SHP77 treated with DMSO at 0.1 percent for 48 hours (cell line): ENCODE results near the gene CFAP53.

ENCODE experiments used
- DNase-seq: peaks from one replicate; lab custom pipeline; 2025; lab: John Stamatoyannopoulos, UW

Gene CFAP53

DNA sequence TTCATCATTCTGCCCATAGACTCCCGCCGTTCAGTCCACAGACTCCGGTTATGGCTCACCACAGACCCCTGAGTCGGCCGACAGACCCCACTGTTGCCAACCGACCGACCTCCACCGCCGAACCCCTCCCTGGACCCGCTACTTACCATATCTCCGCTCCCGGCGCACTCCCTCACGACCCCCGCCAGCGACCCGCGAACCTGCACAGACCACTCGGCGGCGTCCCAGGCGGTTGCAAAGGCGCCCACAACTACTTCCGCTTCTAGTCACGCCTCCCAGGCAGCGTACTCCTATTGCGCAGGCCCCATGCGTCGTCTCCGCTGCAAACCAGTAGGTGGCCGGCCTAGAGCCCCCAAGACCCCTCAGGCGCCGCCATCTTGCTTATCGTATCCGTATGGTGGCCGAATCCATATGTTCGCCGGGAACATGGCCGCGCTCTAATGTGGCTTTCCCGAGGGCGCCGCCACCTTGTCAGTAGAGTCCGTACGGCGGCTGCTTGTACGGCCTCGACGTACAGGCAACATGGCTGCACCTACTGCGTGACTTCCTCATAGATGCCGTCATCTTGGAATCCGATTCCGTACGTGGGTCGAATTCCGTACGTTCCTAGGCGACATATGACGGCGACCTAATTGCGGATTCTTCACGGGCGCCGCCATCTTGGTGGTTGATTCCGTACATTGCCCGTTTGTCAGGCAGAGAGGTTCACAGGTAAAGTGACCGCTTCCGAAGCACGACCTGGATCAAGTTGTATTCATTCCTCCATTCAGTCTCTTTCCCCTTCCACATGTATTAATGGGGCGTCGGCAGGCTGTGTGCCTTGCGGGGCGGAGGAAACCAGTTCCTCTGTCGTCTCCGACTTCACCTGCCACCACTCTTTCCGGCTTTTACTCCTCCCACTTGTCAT lies 21.4 kb upstream of the CFAP53 start, which contains the start of gene CXXC1:
Gene CXXC1 (minus strand): TSS at position 252 of the 907 bp plus-strand sequence. CDS start 103 bp downstream, at position 149.
- peak; percentile 98 for DNase-seq

DNA sequence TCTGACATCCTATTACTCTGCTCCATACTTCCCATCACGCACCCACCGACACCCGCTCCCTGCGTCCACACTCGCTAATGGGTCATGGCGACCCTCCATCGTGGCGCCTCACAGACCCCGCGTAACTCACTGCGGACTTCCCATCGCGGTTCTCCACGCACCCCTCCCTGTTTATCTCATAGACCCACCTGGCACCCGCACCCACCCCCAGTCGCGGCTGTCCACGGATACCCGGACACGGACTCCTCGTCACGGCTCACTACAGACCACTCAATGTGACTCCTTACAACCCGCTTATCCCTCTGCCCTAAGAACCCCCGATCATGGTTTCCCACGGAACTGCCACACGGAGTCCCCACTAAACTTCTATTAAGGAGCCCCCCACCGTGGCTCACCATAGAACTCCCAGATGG lies 20.7 kb upstream of the CFAP53 start:
- no peak for DNase-seq

DNA sequence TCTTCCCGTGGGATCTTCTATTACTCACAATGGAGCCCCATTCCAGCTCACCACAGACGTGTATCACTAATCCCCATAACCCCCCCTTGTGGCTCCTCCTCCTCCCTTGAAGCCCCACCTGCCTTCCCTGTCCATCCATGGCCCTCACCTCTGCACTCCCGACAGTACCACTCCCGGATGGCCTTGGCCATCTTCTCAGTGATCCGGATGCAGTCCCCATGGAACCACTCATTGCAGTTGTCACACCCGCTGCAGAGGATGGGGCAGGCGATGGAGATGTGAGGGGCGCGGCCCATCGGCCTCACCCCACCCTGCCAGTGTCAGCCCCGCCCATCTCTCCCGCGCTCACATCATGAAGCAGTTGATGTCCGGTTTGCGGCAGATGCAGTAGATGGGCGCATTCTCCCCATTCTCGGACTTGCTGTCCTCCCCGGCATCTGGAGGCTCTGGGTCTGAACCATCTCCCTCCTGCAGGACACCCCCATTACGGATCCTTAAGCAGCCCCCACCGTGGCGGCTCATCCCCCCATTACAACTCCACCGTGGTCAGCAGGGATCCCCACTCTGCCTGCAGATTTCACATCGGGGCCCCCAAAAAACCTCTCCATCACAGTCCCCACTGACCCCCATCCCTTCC lies 20.2 kb upstream of the CFAP53 start:
- DNase-seq = no peak

DNA sequence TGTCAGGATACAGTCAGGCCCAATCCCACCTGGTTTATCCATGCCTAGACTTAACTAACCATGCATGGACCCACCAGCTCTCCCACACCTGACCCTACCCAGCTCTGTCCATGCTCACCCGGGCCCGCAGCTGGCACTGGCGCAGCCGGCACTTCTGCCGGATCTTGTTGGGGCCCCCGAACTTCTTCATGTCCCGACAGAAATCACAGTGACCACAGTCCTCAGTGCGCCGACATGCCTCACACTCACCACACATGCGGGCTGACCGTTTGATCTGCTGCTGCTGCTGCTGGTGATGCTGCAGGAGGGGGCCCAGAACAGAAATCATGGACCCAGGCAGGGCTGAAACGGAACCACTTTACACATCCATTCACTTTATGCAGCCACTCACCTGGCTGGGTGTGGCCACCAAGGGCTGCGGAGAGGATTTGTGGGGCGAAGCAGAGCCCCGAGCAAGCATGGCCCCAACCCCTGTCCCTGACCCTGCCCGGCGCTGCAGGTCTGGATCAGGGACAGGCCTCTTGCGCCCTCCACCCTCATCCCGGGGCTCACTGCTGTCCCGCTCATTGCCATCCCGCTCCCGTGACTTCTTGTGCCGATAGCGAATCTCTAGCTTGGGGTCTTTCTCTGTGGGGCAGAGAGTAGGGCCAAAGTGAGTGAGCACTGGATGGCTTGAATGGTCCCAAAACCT lies 19.5 kb upstream of the CFAP53 start:
- DNase-seq = no peak

DNA sequence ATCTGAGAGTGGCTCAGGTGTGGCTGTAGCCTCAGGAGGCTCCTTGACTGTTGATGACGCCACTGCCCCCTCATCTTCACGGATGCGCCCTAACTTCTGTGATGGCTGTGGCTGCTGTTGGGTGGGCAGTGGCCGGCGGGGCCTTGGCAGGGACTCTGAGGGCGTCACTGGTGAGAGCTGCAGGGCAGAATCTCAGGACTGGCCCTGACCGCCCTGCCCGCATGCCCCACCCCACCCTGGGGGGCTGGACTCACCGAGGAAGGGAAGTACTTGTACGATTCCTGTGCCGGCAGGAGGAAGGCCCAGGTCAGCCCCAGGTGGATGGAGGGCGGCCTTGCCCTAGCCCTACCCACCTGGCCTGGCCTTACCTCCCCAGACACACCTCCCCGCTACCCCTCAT lies 18.8 kb upstream of the CFAP53 start:
- no peak for DNase-seq

DNA sequence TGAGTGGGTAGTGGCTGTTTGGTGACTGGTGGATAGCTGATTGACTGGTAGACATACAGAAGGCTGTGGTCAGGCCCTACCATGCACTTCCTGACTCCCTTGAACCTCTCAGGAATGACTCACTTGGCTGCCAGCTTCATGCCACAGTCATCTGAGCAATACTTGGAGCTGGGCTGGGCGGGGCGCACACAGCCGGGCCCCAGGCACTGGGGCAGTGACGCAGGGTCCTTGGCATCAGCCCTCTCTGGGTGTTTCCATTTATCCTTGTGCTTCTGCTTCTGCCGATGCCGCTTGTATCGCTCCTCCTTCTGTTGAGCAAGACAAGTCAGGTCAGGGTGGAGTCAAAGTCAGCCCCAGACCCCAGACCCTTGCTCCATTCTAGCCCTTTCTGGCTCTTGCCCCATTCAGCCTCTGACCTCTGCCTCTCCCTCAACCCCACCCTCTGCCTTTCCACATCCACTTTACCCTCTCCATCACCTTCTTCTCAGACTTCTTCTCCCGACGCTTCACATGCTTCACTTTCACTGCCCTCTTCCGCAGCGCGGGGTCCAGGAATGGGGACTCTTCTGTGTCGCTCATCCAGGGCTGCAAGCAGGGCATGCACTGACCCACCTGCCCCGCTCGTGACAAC lies 18.1 kb upstream of the CFAP53 start:
- DNase-seq = no peak

DNA sequence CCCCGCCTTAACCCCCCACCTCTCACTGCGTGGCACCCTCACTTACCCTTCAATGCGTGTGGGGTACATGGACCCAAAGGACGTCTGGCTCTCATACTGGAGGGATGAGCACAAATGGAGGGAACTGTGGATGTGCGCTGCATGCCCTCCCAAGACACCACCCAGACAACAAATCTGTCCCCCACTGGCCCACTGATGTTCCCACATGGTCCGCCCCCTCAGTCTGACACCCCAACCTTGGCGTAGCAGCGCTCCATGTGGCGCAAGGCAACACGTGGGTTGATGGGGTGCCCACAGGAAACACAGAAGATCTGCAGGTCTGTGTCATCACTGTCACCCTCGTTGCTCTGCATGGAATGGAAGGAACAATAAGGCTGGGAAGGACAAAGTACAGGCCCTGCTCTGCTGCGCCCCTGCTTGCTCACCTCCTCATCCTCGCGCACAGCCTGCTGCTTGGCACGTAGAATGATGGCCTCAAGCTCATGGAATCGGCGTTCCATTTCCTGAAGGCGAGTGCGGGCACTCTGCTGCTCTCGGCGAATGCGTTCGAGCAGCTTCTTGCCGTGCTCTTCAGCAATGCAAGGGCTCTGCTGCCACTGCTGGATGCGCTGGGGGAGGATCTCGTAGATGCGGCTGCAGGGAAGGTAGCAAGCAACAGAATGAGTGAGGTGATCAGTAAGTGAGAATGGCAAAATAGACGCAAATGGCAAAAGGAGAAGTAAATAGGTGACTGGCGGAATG lies 17.3 kb upstream of the CFAP53 start:
- DNase-seq = no peak

DNA sequence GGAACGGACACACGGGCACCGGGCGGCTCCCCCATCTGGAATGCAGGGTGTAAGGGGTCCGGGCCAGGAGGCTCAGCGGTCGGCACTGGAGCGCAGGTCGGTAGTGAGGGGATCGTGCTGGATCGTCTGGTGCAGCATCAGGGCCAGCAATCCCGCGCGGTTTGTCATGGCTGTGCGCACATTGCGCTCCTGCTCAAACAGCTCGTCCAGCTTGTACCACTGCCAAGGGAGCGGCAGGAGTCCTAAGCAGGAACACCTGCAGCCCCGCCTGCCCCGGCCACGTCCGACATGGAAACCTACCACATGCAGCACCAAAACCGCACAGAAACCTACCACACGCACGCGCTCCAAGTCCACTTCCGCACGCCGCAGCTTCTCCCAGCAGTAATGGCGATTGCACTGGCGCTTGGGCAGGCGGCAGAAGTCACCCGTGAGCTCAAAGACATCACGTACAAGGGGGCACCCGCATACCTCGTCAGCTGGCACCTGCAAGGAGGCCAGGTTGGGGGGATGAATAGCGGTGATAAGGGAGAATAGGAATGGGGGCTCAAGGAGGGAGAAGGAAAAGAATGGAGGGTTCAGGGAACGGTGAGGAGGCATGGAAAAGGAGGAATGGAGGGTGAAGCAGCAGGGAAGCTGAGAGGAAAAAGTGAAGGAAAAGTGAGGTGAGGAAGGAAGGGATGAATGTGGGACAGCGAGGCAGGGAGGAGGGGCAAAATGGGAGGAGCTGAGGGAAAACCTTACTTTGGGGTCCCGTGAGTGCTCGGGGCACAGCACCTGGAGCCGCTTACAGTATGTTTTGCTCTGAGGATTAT lies 16.4 kb upstream of the CFAP53 start:
- no peak for DNase-seq

DNA sequence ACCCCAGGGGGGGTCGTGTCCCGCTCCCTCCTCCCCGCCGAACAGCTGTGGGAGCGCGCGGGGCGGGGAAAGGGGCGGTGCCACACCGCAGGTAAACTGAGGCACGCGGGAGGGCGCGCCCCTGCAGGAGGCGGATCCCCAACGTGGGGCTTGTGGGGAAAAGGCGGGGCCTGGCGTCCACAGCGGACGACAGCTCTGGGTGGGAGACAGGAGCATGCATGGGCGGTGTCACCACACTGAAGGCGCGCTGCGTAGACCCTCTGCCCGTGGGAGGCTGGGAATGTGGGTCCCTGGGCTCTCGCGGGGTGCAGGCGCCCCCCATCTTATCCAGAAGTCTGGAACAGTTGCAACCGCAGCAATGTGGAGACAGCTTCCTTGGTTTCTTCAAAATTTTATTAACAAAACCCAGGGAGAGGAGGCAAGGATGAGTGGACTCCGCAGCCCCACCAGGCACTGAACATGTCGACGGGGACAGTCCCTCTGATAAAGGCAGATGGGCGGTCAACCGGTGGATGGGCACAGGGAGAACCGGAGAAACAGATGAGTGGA lies 15.8 kb upstream of the CFAP53 start:
- DNase-seq = no peak

DNA sequence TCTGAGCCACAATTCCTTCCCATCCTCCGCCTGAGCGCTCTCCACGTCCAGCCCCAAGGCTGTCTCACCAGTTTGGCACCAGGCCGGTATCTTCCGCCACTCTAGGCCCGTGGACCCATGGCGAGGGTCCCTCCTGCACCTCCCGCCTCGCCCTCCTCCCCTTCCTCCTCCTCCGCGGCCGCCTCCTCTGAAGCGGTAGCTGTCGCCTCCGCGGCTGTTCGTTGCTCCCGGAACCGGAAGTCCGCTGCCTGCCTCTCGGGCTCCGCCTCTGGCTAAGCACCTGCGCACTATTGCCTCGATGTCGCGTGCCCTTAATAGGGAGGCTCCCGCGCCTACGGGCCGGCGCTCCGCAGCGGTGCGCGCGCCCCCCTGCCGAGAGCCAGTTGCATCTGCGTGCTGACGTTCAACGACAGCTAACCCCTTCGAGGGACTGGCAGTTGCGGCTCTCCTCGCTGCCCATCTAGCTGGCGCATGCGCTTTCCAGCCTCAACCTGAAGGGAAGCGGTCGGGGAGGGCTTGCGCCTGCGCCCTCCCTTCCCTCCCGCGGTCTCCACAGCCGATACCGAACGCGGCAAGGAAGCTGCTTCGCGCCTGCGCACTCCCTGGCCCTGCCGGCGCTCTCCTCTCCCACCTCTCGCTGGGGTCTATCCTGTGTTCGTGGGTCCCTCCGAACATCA lies 15.1 kb upstream of the CFAP53 start, which contains the start of gene MBD1:
Gene MBD1 (minus strand): TSS at position 229 of the 677 bp plus-strand sequence. CDS start 1,531 bp downstream, outside the sequence.
- peak; percentile 94 for DNase-seq

DNA sequence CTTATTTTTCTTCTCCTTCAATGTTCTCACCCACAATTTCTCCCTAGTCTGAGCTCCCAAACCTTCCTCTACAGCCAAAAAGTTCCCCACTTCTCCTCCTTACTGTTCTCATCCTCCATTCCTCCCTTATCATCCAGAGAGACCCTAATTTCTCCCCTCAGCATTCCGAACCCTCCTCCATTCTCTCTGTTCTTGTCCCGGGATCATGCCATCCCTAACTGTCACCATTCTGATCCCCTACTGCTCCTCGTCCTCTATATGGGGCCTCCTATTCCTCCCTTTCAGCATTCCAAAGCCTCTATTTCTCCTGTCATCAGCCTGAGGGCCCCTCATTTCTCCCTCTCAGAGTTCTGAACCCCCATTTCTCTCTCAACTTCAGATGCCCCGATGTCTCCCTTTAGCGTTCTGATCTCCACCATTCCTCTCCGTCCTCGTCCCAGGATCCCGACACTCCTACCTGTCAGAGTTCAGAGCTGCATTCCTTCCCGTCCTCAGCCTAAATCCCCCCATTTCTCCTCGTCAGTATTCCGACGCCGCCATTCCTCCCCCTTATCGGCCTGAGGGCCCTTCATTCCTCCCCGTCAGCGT lies 14.5 kb upstream of the CFAP53 start:
- DNase-seq = no peak

DNA sequence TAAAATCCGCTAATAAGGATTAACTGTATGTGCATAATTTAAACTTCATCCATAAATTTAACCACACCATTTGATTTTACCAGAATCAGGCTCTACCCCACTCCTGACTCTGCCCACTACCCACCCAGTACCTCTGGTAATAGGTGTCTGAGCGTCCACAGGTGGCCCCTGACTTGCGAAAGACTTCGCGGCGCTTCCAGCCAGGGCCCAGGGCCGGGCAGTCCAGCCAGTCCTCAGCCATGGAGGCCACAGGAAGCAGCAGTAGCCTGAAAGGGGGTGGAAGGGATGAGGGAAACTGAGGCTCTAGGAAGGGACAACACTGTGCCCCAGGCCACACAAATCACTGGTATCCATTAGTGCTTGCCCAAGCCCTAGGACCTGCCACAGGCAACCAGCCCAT lies 13.5 kb upstream of the CFAP53 start:
- no peak for DNase-seq

DNA sequence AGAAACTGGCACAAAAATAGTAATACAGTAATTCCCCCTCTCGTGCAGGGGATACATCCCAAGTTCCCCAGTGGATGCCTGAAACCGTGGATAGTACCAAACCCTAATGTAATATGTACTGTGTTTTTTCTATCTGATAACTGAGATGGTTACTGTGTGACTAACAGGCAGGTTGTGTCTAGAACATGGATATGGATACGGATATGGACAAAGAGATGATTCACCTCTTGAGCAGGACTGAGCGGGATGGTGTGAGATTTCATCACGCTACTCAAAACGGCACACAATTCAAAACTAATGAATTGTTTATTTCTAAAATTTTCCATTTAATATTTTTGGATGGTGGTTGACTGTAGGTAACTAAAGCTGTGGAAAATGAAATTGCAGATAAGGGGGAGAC lies 11.6 kb upstream of the CFAP53 start:
- DNase-seq = no peak

DNA sequence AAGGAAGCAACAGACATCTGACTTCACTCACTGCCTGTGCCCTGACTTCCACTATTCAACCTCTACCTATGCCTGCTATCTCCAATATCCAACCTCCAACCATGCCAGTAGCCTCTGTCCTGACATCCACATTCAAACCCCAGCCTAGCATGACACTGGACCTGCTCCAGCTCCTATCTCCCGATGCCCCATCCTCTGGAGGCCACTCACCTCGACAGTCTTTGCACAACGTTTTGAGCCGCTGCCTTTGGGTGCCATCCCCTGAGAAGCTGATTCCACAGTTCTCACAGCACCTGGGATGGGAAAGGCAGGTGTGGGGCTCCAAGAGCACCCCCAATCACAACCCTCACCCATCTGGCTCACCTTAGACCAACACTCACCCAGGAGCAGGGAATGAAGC lies 10.2 kb upstream of the CFAP53 start:
- DNase-seq = no peak

DNA sequence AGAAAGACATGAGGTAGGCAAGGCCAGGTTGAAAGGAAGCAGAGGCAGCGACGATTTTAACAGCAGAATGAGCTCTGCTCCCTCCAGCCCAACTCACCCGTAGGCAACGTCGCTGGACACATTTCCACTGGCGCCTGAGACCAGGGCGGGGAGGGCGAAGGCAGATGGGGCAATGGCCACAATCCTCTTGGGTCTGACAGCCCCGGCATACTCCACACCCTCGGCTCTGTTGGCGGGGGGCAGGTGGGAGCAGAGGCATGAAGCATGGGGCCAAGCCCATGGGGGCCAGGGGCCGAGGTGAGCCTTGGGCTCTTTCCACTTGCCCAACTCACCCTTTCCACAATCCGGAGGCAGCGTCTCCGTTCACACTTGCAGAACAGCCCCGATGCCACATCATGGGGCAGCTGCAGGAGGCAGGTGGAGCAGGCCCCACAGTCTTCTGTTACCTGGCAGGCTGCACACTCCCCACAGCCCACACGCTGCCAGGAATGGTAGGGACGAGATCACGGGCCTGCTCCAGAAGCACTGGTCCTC lies 9.3 kb upstream of the CFAP53 start:
- DNase-seq = no peak

DNA sequence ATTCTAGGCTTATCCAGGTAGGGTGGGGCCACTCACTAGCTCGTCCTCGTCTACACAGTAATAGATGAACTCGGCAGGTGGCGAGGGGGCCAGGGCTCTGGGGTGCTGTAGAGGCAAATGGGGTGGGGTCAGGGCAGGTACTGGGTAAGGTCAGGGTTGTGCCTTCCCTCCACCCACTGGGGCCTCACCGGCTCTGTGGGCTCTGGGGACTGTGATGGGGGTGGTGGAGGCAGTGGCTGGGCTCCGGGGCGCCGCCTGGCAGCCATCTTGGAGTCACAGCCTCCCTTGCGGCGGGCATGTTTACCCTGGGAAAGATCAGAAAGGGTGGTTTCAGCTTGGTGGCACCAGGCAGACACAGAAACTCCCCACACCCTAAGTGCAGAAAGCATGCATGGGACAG lies 8.6 kb upstream of the CFAP53 start:
- DNase-seq = no peak

DNA sequence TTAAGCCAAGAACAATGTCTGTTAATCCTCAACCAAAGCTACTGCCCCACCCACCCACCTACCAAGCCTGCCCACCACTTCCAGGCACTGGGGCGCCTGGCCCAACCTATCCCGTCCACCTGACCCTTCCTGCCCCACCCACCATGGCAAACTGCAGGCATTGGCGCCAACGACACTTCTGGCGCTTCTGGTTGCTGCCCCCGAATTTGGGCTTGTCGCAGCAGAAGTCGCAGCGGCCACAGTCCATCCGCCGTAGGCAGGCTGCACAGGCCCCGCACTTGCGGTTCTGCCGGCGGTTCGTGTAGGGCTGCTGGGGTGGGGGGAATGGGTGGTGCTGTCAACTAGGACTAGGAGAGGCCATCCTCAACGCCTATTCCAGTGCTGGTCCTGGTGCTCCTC lies 7.7 kb upstream of the CFAP53 start:
- no peak for DNase-seq

DNA sequence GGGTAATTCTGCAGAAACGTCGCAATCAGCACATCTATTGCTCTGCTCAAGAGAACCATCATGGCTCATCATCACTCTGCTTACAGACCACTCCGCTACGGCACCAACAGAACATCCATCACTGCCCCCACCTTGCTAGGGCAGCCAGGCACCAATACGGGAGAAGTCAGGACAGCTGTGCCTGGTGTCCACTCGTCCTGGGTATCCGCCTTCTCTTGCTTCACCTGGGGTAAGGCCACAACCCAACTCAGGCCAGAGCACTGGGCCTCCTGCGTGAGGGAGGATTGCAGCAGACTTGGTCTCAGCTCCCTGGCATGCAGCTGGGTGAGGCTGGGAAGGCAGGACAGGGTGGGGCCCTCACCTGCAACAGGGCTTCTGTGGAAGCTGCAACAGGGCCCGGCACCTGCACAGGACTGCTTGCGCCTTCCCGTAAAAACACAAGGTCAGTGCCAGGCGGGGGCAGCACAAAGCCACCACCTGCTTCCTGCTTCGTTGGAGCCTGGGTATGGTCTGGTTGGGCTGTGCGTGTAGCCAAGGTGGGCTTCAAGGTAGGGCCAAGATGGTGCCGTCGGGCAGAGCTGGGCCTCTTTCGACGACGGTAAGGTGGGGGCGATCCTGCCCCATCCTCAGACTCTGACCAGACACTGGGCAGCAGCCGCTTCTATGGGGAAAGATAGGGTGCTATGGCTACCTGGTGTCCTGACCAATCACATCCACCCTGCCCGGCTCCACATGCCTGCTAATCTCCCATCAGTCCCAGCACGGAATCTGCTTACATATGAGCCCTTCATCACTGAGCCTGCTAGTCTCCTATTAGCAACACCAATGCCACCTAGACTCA lies 7.1 kb upstream of the CFAP53 start:
- no peak for DNase-seq
